CD4-positive, alpha-beta T cell treated with Interferon alpha-2 for 1 hour (primary cell): ENCODE measurements around the gene TMEM158.

Source experiments
- DNase-seq, 2 donors: peaks; one replicate each; pipeline ENCODE4 v3.0.0-alpha.2; 2020 to 2022

Gene TMEM158

DNA sequence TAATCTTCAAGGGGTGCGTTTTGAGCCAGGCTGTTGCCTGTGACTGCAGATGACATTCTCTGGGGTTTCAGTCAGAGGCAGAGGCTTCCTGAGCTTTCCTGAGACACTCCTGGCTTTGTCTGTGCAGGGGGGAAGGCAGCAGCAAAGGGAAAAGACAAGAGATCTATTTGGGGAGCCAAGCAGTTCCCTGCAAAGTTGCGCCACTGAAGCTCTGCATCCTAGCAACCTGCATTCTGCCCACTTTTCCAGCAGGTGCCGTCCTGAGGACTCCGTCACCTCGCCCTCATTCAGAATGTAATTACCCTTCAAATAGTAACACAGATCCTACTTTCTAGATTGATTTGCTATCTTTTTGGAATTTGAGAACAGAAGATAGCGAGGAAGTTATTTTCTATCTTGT lies 1.9 kb upstream of the TMEM158 start:
- DNase-seq, result no peak

- no peak for DNase-seq
Measured at GRCh38 chr3:45227071-45227820, 1.2 kb upstream of the TMEM158 start.

DNA sequence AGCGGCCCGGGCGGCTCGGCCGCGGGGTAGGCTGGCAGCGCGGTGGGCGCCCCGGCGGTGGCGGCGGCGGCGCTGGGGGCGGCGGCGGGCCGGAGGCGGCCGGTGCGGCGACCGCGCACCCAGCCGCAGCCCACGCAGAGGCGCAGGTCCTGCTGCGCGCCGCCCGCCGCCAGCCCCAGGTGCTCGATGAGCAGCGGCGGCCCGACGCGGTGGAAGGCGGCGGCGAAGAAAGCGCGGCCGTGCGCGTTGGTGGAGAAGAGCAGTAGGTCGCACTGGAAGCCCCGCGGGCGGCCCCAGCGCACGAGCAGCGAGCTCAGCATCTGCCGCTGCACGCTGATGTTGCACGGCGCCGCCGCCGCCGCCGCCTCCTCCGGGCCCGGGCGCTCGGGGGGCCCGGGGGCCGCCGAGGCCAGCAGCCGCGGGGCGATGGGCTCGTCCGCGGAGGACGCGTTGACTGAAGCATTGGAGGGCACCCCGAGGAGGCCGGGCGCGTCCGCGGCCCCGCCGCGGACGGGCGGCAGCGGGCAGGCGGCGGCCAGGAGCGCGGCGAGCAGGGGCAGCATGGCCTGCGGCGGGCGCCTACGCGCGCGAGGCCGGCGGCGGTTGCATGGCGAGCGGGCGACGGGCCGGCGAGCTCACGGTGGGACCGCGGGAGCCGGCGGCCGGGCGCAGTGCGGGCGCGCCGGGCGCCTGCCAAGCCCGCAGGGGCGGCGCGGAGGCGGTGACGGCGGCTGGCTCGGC lies 452 bp downstream of the TMEM158 start:
- peak; percentile 6 to 27 for DNase-seq

GRCh38 chr3:45224824-45225464 lies 1.1 kb downstream of the TMEM158 start:
- peak; percentile 14 to 42 for DNase-seq

DNA sequence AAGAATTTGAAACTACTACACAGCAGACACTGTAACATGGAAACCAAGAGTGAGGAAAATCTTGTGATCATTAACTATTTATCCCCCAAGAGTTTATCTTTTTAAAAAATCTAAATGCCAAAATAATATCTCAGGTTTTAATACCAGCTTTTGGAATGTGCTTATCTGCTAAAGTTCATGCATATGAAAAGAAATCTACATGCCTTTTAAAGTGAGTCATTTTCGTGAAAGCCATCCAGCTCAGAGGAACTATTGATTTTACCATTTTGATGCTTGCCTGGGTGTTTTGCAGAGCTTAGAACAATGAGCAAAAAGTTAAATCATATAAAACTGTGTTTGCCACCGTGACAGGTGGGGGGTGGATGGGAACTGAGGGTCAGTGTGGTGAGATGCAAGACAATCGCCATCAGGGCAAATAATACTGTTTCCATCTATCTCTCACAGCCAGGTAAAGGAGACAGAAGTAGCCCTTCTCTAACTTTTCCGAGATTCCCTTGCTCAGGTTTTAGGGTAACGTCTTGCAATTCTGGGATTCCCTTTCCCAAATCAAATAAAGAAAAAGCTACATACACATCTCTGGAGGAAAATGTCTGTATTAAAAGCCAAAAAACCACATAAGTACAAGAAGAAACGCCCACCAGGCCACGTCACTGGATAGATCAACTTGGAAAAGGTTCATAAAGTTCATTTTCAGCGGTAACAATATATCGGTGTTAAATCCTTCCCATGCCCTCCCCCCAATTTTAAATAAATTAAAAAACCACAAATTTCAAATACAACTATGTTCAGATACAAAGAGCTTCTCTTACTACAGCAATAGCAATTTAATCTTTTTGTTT lies 2.0 kb downstream of the TMEM158 start:
- DNase-seq, result no peak

DNA sequence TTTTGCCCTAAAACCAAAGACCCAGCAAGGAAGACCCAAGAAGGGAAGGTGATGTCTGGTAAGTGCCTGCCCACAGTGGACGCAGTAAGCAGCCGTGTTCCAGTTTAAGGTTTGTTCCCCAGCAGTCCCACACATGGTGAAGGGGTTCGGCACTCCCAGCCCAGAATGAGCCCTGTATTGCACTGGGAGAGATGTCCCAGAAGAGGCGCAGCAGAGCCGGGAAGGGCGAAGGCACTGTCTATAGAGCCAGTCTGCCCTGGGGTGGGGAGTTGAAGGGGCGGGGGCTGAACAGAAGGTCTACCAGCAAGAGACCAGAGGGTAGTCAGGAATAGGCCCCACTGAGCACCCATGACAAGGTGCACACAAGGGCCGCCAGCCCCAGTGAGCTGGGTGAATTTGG lies 6.4 kb downstream of the TMEM158 start:
- no peak for DNase-seq

- DNase-seq, result no peak
Measured at GRCh38 chr3:45218578-45219390, 7.3 kb downstream of the TMEM158 start.

GRCh38 chr3:45216021-45216609 lies 10.0 kb downstream of the TMEM158 start:
- no peak for DNase-seq

DNA sequence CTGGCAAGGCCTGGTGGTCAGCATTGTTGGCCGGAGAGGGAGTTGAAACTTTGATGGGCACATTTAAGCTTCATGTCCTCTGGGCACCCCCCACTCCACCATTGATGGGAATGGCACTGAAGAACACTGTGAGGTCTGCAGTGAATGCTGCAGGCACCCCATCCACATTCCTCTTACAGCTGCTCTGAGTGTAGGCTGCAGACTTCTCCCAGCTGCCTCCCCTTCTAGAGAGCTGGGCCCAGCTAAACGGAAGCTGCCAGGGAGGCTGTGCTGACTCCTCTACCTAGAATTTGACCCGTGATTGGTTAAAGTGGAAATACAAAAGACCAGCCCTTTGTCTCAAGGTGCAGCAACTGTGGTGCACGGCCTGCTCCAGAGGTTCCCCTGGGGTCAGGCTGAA lies 10.6 kb downstream of the TMEM158 start:
- no peak for DNase-seq

DNA sequence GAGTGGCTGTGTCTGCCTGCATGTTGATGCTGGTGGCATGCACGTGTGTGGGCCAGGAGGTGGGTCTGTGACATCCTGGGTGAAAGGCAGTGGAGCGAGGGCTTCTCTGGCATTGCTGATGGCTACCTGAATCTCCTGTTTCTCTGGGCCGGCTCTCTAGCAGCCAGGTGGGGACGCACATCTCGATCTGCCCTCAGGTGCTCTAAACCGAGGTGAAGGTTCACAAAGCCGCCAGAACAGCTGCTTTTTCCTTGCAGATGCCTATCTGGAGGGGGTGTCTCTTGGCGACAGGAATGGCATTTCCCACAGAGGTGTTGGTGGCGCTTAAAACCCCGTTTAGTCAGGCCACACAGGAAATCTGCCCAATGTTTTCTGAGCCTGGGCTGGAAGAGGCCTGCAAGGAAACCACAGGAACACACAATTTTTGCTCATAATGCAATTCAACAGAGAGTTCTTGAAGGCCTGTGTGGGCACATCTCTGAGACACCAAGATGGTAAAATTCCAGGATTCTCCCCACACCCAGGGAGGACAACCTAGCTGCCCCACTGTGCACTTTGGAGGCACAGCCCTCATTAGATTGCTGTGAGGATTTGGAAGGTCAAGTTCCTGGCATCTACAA lies 11.9 kb downstream of the TMEM158 start:
- DNase-seq, result no peak

- DNase-seq, result no peak
Measured at GRCh38 chr3:45212095-45212468, 14.0 kb downstream of the TMEM158 start.

- DNase-seq, result no peak
Measured at GRCh38 chr3:45211466-45212094, 14.5 kb downstream of the TMEM158 start.

GRCh38 chr3:45210308-45211041 lies 15.6 kb downstream of the TMEM158 start:
- peak; percentile 76 to 83 for DNase-seq

DNA sequence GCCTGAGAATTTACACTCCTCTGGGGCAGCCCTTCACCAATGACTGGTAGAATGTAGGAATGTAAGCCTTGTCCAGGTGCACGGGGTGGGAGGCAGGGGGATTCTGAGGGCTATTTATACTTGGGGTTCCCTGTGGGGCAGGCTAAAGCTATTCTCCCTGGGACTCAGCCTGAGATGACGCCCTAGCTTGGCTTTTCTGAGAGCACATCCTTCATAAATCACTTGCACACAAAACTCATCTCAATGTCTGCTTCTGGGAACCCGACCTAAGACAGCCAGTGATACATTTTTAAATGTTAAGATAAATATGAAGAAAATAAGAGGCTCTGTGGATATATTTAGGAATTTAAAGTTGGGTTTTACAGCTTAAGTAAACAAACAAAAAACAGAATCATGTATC lies 16.6 kb downstream of the TMEM158 start:
- DNase-seq, result no peak

DNA sequence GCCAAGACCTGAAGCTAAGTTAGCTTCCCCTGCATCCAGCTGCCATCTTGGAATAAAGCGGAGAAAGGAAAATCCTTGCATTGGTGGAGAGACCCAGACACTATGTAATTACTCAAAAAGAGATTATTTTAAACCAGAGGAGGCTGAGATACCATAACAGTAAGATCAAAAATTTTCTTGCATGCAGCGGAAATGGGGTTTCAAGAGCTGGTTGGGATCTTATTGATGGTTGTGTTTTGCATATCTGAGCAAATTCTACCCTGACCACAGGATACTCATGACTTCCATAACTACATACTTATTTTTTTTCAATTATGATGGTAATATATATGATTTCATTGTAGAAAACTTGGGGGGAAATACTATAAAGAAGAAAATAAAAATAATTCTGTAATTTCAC lies 17.5 kb downstream of the TMEM158 start:
- no peak for DNase-seq

DNA sequence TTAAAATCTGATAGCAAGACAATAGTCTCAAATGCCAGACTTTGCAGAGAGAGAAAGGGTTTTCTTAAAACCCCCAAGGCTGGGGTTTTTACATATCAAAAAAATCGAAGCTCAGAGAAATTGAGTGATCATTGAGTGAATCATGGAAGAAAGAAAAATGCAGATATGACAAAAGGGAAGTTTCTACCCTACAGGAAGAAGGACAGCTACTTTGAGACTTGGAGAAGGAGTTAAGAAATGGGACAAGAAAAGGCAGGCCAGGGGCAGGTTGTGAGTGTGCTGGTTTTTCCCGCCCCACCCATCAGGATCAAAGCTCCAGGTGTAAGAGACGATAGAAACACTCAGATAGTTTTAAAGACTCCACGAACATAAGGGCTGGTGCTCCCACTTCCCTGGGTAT lies 18.6 kb downstream of the TMEM158 start:
- no peak for DNase-seq

- no peak for DNase-seq
Measured at GRCh38 chr3:45205126-45205525, 21.0 kb downstream of the TMEM158 start.

DNA sequence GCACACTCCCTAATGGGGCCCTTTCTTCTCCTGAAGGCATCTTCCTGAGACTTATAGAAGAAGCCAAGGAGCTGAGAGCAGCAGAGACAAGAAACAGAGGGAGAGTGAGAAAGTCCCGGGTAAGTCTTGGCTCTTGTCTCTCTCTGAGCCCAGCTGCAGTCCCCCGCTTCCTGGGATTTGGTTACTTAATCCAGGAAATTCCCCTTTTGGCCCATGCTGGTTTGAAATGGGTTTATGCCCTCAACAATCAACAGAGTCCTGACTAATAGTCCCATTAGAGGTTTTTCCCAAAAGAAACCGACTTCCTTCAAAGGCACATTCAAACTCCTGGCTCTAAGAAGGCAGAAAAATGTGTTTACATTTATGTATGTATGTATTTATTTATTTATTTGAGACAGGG lies 22.0 kb downstream of the TMEM158 start:
- DNase-seq, result no peak

DNA sequence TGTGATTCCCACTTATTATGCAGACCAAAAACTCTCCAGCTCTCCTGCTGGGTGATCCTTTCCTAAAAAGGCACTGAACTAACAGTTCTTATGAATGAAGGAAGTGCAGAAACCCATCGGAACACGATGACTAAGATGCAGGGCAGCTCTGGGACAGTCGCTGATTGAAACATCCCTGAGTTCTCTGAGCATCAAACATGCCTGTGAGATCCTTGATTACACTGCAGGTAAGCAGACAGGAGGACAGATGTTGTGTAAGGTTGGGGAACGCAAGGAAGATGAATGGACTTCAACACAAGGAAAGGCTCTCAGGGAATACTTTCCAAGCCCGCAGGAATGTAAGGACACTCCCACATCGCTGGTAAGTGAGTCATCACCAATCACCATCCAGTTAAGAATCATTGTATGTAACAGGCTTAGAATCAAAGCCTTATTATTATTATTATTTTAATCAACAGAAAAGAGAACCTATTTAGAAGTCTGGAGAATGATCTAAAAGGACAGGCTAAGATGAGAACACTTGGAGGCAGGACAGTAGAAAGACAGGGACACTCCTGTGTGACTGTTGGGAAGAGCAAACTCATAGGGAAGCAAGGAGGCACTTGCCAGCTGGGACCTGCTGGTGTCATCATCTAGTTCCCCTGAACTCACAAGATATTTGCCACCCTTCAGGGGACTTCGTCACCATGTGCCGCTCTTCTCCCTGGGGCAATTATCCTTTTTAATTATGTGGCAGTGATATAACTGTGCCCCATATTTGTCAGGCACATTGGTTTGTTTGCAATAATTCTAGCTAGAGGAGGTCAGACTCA lies 26.0 kb downstream of the TMEM158 start:
- no peak for DNase-seq
